Lung (tissue), 12 donors: ENCODE measurements around the gene IPO9. TPM values are rescaled to one million over a fixed set of nuclear protein-coding genes. Genes with fewer than 3 reads are reported as not detected.

Source experiments
- ATAC-seq: fragments of 200-7000 bp; cut with Tn5 transposase; one replicate; pipeline ENCODE4 v1.9.1; 2020; ENCODE audit warnings: moderate number of reproducible peaks; ENCODE audit not compliant: insufficient read depth, low FRiP score
- DNase-seq, 3 donors: peaks; one replicate each; pipeline ENCODE4 v3.0.0-alpha.2; 2013 to 2017
- H3K27ac ChIP-seq, 2 donors: one replicate each; pipeline ENCODE4 v1.5.1; 2013; ENCODE audit warnings: mild to moderate bottlenecking in 2 of 2, moderate library complexity in 2 of 2, control low read depth in 1 of 2, inconsistent platforms in 1 of 2, low read depth in 1 of 2, low read length in 1 of 2
- H3K27me3 ChIP-seq, 3 donors: one replicate each; pipeline ENCODE4 v1.5.1; 2013; ENCODE audit warnings: low read length in 2 of 3; ENCODE audit not compliant: control insufficient read depth in 3 of 3, insufficient read depth in 3 of 3
- H3K36me3 ChIP-seq, 4 donors: one replicate each; pipeline ENCODE4 v1.5.1; 2013; ENCODE audit warnings: low read length in 4 of 4, mild to moderate bottlenecking in 1 of 4, moderate library complexity in 1 of 4; ENCODE audit not compliant: control insufficient read depth in 4 of 4, insufficient read depth in 4 of 4
- H3K4me1 ChIP-seq, 5 donors: one replicate each; pipeline ENCODE4 v1.5.1; 2013; ENCODE audit warnings: low read length in 5 of 5, mild to moderate bottlenecking in 2 of 5, moderate library complexity in 1 of 5; ENCODE audit not compliant: control insufficient read depth in 5 of 5, insufficient read depth in 5 of 5
- H3K4me3 ChIP-seq: one replicate; pipeline ENCODE4 v1.5.1; 2013; ENCODE audit warnings: mild to moderate bottlenecking, control low read depth, moderate library complexity
- H3K9ac ChIP-seq, 2 donors: one replicate each; pipeline ENCODE4 v1.5.1; 2013; ENCODE audit warnings: low read length in 2 of 2, control low read depth in 1 of 2; ENCODE audit not compliant: insufficient read depth in 1 of 2
- H3K9me3 ChIP-seq, 4 donors: one replicate each; pipeline ENCODE4 v1.5.1; 2013; ENCODE audit warnings: low read length in 3 of 4, mild to moderate bottlenecking in 1 of 4, moderate library complexity in 1 of 4; ENCODE audit not compliant: control insufficient read depth in 4 of 4, insufficient read depth in 3 of 4
- CTCF ChIP-seq: IDR thresholded peaks from 2 replicates; pipeline ENCODE4 v1.5.1; 2012; ENCODE audit warnings: mild to moderate bottlenecking; ENCODE audit errors: control extremely low read depth, extremely low read depth
- WGBS, 2 donors: extraction: QIAGEN DNeasy Blood & Tissue Kit; methylation state at CpG; one replicate each; pipeline ENCODE4 v1.1.7; 2013; 5-methylcytosine and 5-hydroxymethylcytosine counted together
- polyA plus RNA-seq, 2 donors: library from polyadenylated mRNA; stranded (reverse); fragments of 200-250 nt; gene quantifications; one replicate each; pipeline ENCODE4 v1.2.1, GENCODE V29; 2013
- total RNA-seq, 2 donors: library from RNA; depleted of rRNA in 1 of 2; stranded (reverse); fragments of >200 nt in 1 of 2; gene quantifications; one replicate each; pipeline ENCODE4 v1.2.1, GENCODE V29; 2014 to 2021
- donor health status: control.
- donor health status: control.
- donor health status: Bipolar disorder and iron deficiency.
- donor health status: healthy.
- donor health status: DM: yes; HTN: yes; CAD: no.

The IPO9 gene
- total and polyA plus RNA-seq, 4 donors = 16.7 to 52.3 (median 30.8) TPM

GRCh38 chr1:201904579-201904978 is 75.6 kb downstream of the IPO9 start:
- Histone ChIP-seq H3K36me3 (no peaks in the 10 kb centered on the region), H3K27me3 (no peaks in the 10 kb centered on the region), H3K9ac (no peak overlapping the region), H3K4me3 (no peak overlapping the region), H3K27ac (peak overlapping the region in 1 of 2 donors; percentile 49), H3K4me1 (peaks cover 0 to 7% (median 0%) of the 10 kb centered on the region in 5 donors), H3K9me3 (no peaks in the 10 kb centered on the region)
- ATAC-seq (no peak), DNase-seq (peak; percentile 25 to 64 (median 36))
- TF ChIP-seq CTCF = no peak
- WGBS, 2 donors = 45 to 64% methylated on average over 6 of the region's 6 CpGs

- DNase-seq = no peak
- peaks cover 0 to 7% (median 0%) of the 10 kb centered on the region in 5 donors for H3K4me1 ChIP-seq
- no peaks in the 10 kb centered on the region for H3K27me3 ChIP-seq
- peak overlapping the region in 1 of 2 donors; percentile 44 for H3K27ac ChIP-seq
- TF ChIP-seq CTCF = no peak
- no peaks in the 10 kb centered on the region for H3K36me3 ChIP-seq
- H3K4me3 ChIP-seq = no peak overlapping the region
- no peaks in the 10 kb centered on the region for H3K9me3 ChIP-seq
- no peak for ATAC-seq
- peak overlapping the region in 1 of 2 donors; percentile 46 for H3K9ac ChIP-seq
- WGBS, 2 donors = 71 to 75% methylated on average over 6 of the region's 6 CpGs
Measured at GRCh38 chr1:201905234-201905890, 76.4 kb downstream of the IPO9 start.

- 91 to 96% methylated on average over 3 of the region's 3 CpGs for WGBS, 2 donors
- DNase-seq = no peak
- peaks cover 0 to 7% (median 0%) of the 10 kb centered on the region in 5 donors for H3K4me1 ChIP-seq
- no peaks in the 10 kb centered on the region for H3K27me3 ChIP-seq
- no peak for TF ChIP-seq CTCF
- H3K9me3 ChIP-seq = no peaks in the 10 kb centered on the region
- no peak for ATAC-seq
- H3K9ac ChIP-seq = no peak overlapping the region
- no peaks in the 10 kb centered on the region for H3K36me3 ChIP-seq
- peak overlapping the region in 1 of 2 donors; percentile 34 for H3K27ac ChIP-seq
- H3K4me3 ChIP-seq = no peak overlapping the region
Measured at GRCh38 chr1:201906336-201906735, 77.4 kb downstream of the IPO9 start.
